GM19035 (cell line): ENCODE measurements around the gene PLCH1.
A peak's percentile ranks its signal among the peaks of the same experiment; 100 is the strongest.

Experiments used
- ATAC-seq: cut with Tn5 transposase; IDR thresholded peaks from one replicate; pipeline ENCODE4 v1.9.1; 2021; ENCODE audit not compliant: unreplicated experiment

Gene PLCH1

GRCh38 chr3:155609586-155609985 lies 135.3 kb downstream of the PLCH1 start:
- no peak for ATAC-seq

GRCh38 chr3:155608228-155608920 lies 136.5 kb downstream of the PLCH1 start:
- no peak for ATAC-seq

- no peak for ATAC-seq
Observed at GRCh38 chr3:155607761-155608160, 137.1 kb downstream of the PLCH1 start.

GRCh38 chr3:155605571-155605970 lies 139.3 kb downstream of the PLCH1 start:
- no peak for ATAC-seq

GRCh38 chr3:155604967-155605366 lies 139.9 kb downstream of the PLCH1 start:
- ATAC-seq: no peak

GRCh38 chr3:155604126-155604525 lies 140.7 kb downstream of the PLCH1 start:
- no peak for ATAC-seq

- no peak for ATAC-seq
Observed at GRCh38 chr3:155603302-155603701, 141.6 kb downstream of the PLCH1 start.

GRCh38 chr3:155602307-155602706 lies 142.6 kb downstream of the PLCH1 start:
- no peak for ATAC-seq

GRCh38 chr3:155598671-155599070 lies 146.2 kb downstream of the PLCH1 start:
- ATAC-seq: no peak

- ATAC-seq: no peak
Observed at GRCh38 chr3:155596615-155597014, 148.3 kb downstream of the PLCH1 start.

GRCh38 chr3:155595371-155595770 lies 149.5 kb downstream of the PLCH1 start:
- no peak for ATAC-seq

- no peak for ATAC-seq
Observed at GRCh38 chr3:155594526-155595187, 150.2 kb downstream of the PLCH1 start.

- ATAC-seq: no peak
Observed at GRCh38 chr3:155587581-155587980, 157.3 kb downstream of the PLCH1 start.

GRCh38 chr3:155585384-155585783 lies 159.5 kb downstream of the PLCH1 start:
- no peak for ATAC-seq

- ATAC-seq: no peak
Observed at GRCh38 chr3:155581579-155581978, 163.3 kb downstream of the PLCH1 start.

- no peak for ATAC-seq
Observed at GRCh38 chr3:155572085-155572484, 172.8 kb downstream of the PLCH1 start.

GRCh38 chr3:155568295-155568694 lies 176.6 kb downstream of the PLCH1 start:
- no peak for ATAC-seq

GRCh38 chr3:155560594-155560993 lies 184.3 kb downstream of the PLCH1 start:
- no peak for ATAC-seq

GRCh38 chr3:155560135-155560534 lies 184.7 kb downstream of the PLCH1 start:
- no peak for ATAC-seq

- ATAC-seq: no peak
Observed at GRCh38 chr3:155556531-155556930, 188.3 kb downstream of the PLCH1 start.

GRCh38 chr3:155555479-155556060 lies 189.3 kb downstream of the PLCH1 start:
- no peak for ATAC-seq

- peak; percentile 59 for ATAC-seq
Observed at GRCh38 chr3:155554777-155555451, 190.0 kb downstream of the PLCH1 start.
